ENCODE data around the gene DNAH17.

DNAH17 gene

GRCh38 chr17:78451753-78452152 is 125.4 kb downstream of the DNAH17 start:
- Histone ChIP-seq H3K4me1 (ENCODE audit: control insufficient read depth, low read length) (peaks cover 9% of the 10 kb centered on the region), H4K20me1 (ENCODE audit: control insufficient read depth, insufficient read depth, low read depth, low read length) (no peaks in the 10 kb centered on the region), H3K36me3 (ENCODE audit: control insufficient read depth, low read length) (no peaks in the 10 kb centered on the region), H3K27ac (ENCODE audit: low read depth, low read length) (no peak overlapping the region), H3K79me2 (ENCODE audit: control insufficient read depth, low read length) (no peaks in the 10 kb centered on the region), H3K4me2 (ENCODE audit: low read length) (no peak overlapping the region), H3K9me3 (ENCODE audit: control insufficient read depth, insufficient read depth, low read length) (no peaks in the 10 kb centered on the region), H3K4me3 (ENCODE audit: low read length) (no peak overlapping the region), H3K27me3 (ENCODE audit: control insufficient read depth, low read length) (no peaks in the 10 kb centered on the region), H3K9me2 (replicated peaks; ENCODE audit: control insufficient read depth, low read length) (no peaks in the 10 kb centered on the region), H3F3A (ENCODE audit: control insufficient read depth, insufficient read depth) (no peaks in the 10 kb centered on the region)
- no peak for TF ChIP-seq CTCF (IDR thresholded peaks at IDR 0.05; ENCODE audit: low read depth, low read length, poor library complexity, severe bottlenecking)
- no peak for TF ChIP-seq EZH2phosphoT487 (IDR thresholded peaks at IDR 0.05; ENCODE audit: borderline replicate concordance, low read length)

DNA sequence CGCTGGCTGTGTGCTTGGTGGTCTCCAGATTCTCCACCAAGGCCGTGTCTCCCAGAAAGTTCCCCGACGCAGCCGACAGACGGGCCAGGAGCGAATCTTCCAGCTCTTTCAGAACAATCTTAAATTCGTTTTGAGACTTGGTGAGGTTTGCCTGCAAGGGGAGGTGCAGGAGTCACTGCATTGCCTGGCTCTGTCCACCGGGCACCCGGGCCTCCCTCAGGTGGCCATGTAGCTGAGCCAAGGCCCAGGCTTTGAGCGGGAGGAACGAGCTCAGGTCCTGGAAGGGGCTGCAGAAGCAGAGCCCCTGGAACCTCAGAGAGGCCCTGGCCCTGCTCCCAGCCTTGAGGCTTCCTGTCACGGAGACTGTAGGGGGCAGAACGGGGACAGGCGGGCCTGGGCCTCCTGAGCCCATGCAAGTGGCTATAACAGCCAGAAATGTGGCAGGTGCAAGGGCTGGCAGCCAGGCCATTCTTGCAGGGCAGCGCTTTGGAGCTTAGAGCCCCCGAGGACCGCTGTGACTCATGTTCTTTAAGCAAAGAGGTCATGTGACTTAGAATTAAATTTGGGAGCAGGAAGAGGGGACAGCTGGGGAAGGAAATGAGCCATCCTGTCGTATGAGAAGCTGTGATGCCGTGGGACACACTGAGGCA is 126.4 kb downstream of the DNAH17 start:
- Histone ChIP-seq H3K9me2 (replicated peaks; ENCODE audit: control insufficient read depth, low read length) (no peaks in the 10 kb centered on the region), H3K36me3 (ENCODE audit: control insufficient read depth, low read length) (no peaks in the 10 kb centered on the region), H3K4me3 (ENCODE audit: low read length) (no peak overlapping the region), H4K20me1 (ENCODE audit: control insufficient read depth, insufficient read depth, low read depth, low read length) (no peaks in the 10 kb centered on the region), H3K4me2 (ENCODE audit: low read length) (peak overlapping the region; percentile 26), H3K27ac (ENCODE audit: low read depth, low read length) (no peak overlapping the region), H3K9me3 (ENCODE audit: control insufficient read depth, insufficient read depth, low read length) (no peaks in the 10 kb centered on the region), H3K4me1 (ENCODE audit: control insufficient read depth, low read length) (peaks cover 9% of the 10 kb centered on the region), H3K27me3 (ENCODE audit: control insufficient read depth, low read length) (no peaks in the 10 kb centered on the region), H3F3A (ENCODE audit: control insufficient read depth, insufficient read depth) (no peaks in the 10 kb centered on the region), H3K79me2 (ENCODE audit: control insufficient read depth, low read length) (no peaks in the 10 kb centered on the region)
- TF ChIP-seq CTCF (IDR thresholded peaks at IDR 0.05; ENCODE audit: low read depth, low read length, poor library complexity, severe bottlenecking) (no peak), EZH2phosphoT487 (IDR thresholded peaks at IDR 0.05; ENCODE audit: borderline replicate concordance, low read length) (no peak)

- no peaks in the 10 kb centered on the region for H3K9me3 ChIP-seq (ENCODE audit: control insufficient read depth, insufficient read depth, low read length)
- no peaks in the 10 kb centered on the region for H3K9me2 ChIP-seq (replicated peaks; ENCODE audit: control insufficient read depth, low read length)
- TF ChIP-seq CTCF (IDR thresholded peaks at IDR 0.05; ENCODE audit: low read depth, low read length, poor library complexity, severe bottlenecking): no peak
- TF ChIP-seq EZH2phosphoT487 (IDR thresholded peaks at IDR 0.05; ENCODE audit: borderline replicate concordance, low read length): no peak
- no peaks in the 10 kb centered on the region for H3F3A ChIP-seq (ENCODE audit: control insufficient read depth, insufficient read depth)
- H4K20me1 ChIP-seq (ENCODE audit: control insufficient read depth, insufficient read depth, low read depth, low read length): no peaks in the 10 kb centered on the region
- H3K79me2 ChIP-seq (ENCODE audit: control insufficient read depth, low read length): no peaks in the 10 kb centered on the region
- no peak overlapping the region for H3K27ac ChIP-seq (ENCODE audit: low read depth, low read length)
- no peak overlapping the region for H3K4me2 ChIP-seq (ENCODE audit: low read length)
- H3K27me3 ChIP-seq (ENCODE audit: control insufficient read depth, low read length): no peaks in the 10 kb centered on the region
- H3K36me3 ChIP-seq (ENCODE audit: control insufficient read depth, low read length): no peaks in the 10 kb centered on the region
- no peak overlapping the region for H3K4me3 ChIP-seq (ENCODE audit: low read length)
- H3K4me1 ChIP-seq (ENCODE audit: control insufficient read depth, low read length): peaks cover 9% of the 10 kb centered on the region
Observed at GRCh38 chr17:78449983-78450595, 127.1 kb downstream of the DNAH17 start.

All from DOHH2 (cell line).